ENCODE data around the gene CREBZF.
"Not testable (repeated sequence)": the region's sequence is repeated elsewhere in the genome, so short reads cannot be mapped to it uniquely, and the experiment has no call there.

Gene CREBZF

DNA sequence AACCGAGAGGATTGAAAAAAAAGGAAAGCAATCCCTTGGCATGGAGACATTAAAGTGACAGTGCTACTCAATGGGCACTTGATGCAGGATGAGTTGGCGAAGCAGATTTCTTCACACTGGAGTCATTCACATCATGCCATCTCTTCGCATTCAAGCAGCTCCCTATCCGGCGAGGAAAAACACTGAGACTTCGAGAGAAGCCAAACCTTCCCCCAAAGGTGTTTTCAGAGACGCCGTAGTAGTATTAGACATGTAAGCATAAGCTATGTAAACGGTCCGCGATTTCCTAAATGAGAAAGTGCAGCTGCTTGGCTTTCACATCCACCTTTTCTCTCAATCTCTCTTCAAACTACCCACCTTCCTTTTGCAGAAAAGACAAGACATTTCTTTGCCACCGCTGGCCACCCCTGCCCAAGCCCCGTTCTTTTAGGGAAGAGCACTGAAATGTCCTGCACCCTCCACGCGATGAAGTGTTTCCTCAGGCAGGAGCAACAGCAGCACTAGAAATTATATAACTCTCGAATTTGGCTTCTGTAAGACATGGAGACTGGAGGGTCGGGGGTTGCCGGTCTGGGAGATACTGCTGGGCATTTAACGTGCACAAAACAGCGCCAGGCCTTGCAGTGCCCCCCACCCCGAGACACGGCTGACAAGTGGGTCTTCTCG, 37.5 kb downstream of the CREBZF start, which contains the start of gene DLG2:
Gene DLG2 (minus strand): TSS at position 13 of the 666 bp plus-strand sequence.
- no peak for DNase-seq (ENCODE audit: low read depth, low spot score)

GRCh38 chr11:85626496-85626895, 38.4 kb downstream of the CREBZF start:
- no peak for DNase-seq (ENCODE audit: low read depth, low spot score)

- no peak for DNase-seq (ENCODE audit: low read depth, low spot score)
Observed at GRCh38 chr11:85620256-85620655, 44.7 kb downstream of the CREBZF start.

DNA sequence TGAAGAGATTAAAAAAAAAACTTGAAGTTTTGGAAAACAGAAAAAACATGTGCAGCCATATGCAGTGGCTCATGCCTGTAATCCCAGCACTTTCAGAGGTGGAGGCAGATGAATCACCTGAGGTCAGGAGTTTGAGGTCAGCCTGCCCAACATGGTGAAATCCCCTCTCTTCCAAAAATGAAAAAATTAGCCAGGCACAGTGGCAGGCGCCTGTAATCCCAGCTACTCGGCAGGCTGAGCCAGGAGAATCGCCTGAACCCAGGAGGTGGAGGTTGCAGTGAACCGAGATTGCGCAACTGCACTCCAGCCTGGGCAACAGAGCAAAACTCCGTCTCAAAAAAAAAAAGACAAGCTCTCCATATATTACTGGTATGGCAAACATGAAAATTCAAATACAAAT, 45.4 kb downstream of the CREBZF start:
- DNase-seq (ENCODE audit: low read depth, low spot score) = no peak

DNA sequence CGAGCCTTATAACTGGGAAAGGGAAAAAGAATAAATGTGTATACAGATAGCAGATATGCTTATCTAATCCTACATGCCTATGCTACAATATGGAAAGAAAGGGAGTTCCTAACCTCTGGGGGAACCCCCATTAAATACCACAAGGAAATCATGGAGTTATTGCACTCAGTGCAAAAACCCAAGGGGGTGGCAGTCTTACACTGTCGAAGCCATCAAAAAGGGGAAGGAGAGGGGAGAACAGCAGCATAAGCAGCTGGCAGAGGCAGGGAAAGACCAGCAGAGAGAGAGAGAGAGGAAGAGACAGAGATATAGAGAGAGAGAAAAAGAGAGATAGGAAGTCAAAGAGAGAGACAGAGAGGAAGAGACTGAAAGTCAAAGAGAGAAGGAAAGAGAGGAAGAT, 53.3 kb downstream of the CREBZF start:
- not testable (repeated sequence) for DNase-seq (ENCODE audit: low read depth, low spot score)
